GM21528 (cell line): Measurements from ENCODE around the gene MFSD6L.

Experiments used
- ATAC-seq: cut with Tn5 transposase; IDR thresholded peaks from one replicate; pipeline ENCODE4 v1.9.1; 2021; ENCODE audit warnings: mild to moderate bottlenecking, moderate library complexity; ENCODE audit not compliant: unreplicated experiment, low FRiP score

Gene MFSD6L

GRCh38 chr17:8749616-8750015 lies 49.5 kb downstream of the MFSD6L start:
- ATAC-seq = no peak

GRCh38 chr17:8747742-8748141 lies 51.4 kb downstream of the MFSD6L start:
- ATAC-seq = no peak
